ENCODE measurements around the gene MFF. TPM values are rescaled to one million over a fixed set of nuclear protein-coding genes. Genes with fewer than 3 reads are reported as not detected.

MFF gene
- total RNA-seq, 1 donor from 2014 or later = 159 TPM

GRCh38 chr2:227312579-227312978 is 12.5 kb upstream of the MFF start:
- Histone ChIP-seq H3K4me2 (no peak overlapping the region), H3K9me3 (ENCODE audit: low read depth) (no peaks in the 10 kb centered on the region), H3K27me3 (no peaks in the 10 kb centered on the region), H3K9ac (no peak overlapping the region), H3K4me3 (no peak overlapping the region), H3K4me1 (no peaks in the 10 kb centered on the region), H3F3A (ENCODE audit: low read depth) (no peaks in the 10 kb centered on the region), H3K36me3 (no peaks in the 10 kb centered on the region), H3K79me2 (ENCODE audit: low read depth) (no peaks in the 10 kb centered on the region), H3K27ac (no peak overlapping the region), H2AFZ (replicated peaks) (no peak overlapping the region), H4K20me1 (ENCODE audit: low read depth) (no peaks in the 10 kb centered on the region)
- DNase-seq (ENCODE audit: low spot score) = no peak
- TF ChIP-seq CTCF (IDR thresholded peaks at IDR 0.05) (no peak), EZH2phosphoT487 (IDR thresholded peaks at IDR 0.05) (no peak), EZH2 (IDR thresholded peaks at IDR 0.05) (no peak)
- Mint-ChIP-seq H3K9me3 (peaks cover 1% of the 10 kb centered on the region), H3K4me1 (no peaks in the 10 kb centered on the region), H3K4me3 (no peak overlapping the region), H3K36me3 (no peaks in the 10 kb centered on the region), H3K27ac (no peak overlapping the region), H3K27me3 (ENCODE audit: insufficient read depth, low read depth) (peaks cover 5% of the 10 kb centered on the region)

- Histone ChIP-seq H3K9ac (no peak overlapping the region), H3K4me1 (no peaks in the 10 kb centered on the region), H3F3A (ENCODE audit: low read depth) (no peaks in the 10 kb centered on the region), H3K4me3 (no peak overlapping the region), H3K4me2 (no peak overlapping the region), H4K20me1 (ENCODE audit: low read depth) (no peaks in the 10 kb centered on the region), H3K27ac (no peak overlapping the region), H3K27me3 (no peaks in the 10 kb centered on the region), H3K36me3 (no peaks in the 10 kb centered on the region), H3K9me3 (ENCODE audit: low read depth) (no peaks in the 10 kb centered on the region), H2AFZ (replicated peaks) (no peak overlapping the region), H3K79me2 (ENCODE audit: low read depth) (no peaks in the 10 kb centered on the region)
- no peak overlapping the region for H3K27ac Mint-ChIP-seq
- H3K27me3 Mint-ChIP-seq (ENCODE audit: insufficient read depth, low read depth) = no peaks in the 10 kb centered on the region
- TF ChIP-seq EZH2phosphoT487 (IDR thresholded peaks at IDR 0.05) = no peak
- TF ChIP-seq CTCF (IDR thresholded peaks at IDR 0.05) = no peak
- TF ChIP-seq EZH2 (IDR thresholded peaks at IDR 0.05) = no peak
- H3K9me3 Mint-ChIP-seq = peaks cover 4% of the 10 kb centered on the region
- H3K4me1 Mint-ChIP-seq = no peaks in the 10 kb centered on the region
- H3K36me3 Mint-ChIP-seq = no peaks in the 10 kb centered on the region
- H3K4me3 Mint-ChIP-seq = no peak overlapping the region
- no peak for DNase-seq (ENCODE audit: low spot score)
Observed at GRCh38 chr2:227313310-227313709, 11.7 kb upstream of the MFF start.

- Histone ChIP-seq H3K4me2 (no peak overlapping the region), H3K4me3 (no peak overlapping the region), H3F3A (ENCODE audit: low read depth) (no peaks in the 10 kb centered on the region), H3K9me3 (ENCODE audit: low read depth) (peaks cover 5% of the 10 kb centered on the region), H4K20me1 (ENCODE audit: low read depth) (no peaks in the 10 kb centered on the region), H3K27ac (no peak overlapping the region), H2AFZ (replicated peaks) (no peak overlapping the region), H3K4me1 (no peaks in the 10 kb centered on the region), H3K36me3 (no peaks in the 10 kb centered on the region), H3K79me2 (ENCODE audit: low read depth) (no peaks in the 10 kb centered on the region), H3K27me3 (no peaks in the 10 kb centered on the region), H3K9ac (no peak overlapping the region)
- no peak for TF ChIP-seq CTCF (IDR thresholded peaks at IDR 0.05)
- TF ChIP-seq EZH2phosphoT487 (IDR thresholded peaks at IDR 0.05) = no peak
- no peak for TF ChIP-seq EZH2 (IDR thresholded peaks at IDR 0.05)
- DNase-seq (ENCODE audit: low spot score) = no peak
- Mint-ChIP-seq H3K27ac (no peak overlapping the region), H3K36me3 (no peaks in the 10 kb centered on the region), H3K4me1 (no peaks in the 10 kb centered on the region), H3K4me3 (no peak overlapping the region), H3K27me3 (ENCODE audit: insufficient read depth, low read depth) (no peaks in the 10 kb centered on the region), H3K9me3 (peaks cover 10% of the 10 kb centered on the region)
Observed at GRCh38 chr2:227317834-227318233, 7.2 kb upstream of the MFF start.

Data from neural progenitor cell (in vitro differentiated cells).